Right forelimb (tissue), 1 donor: ENCODE measurements around the gene NOTCH1.

Source experiments
- DNase-seq: peaks from one replicate; pipeline ENCODE4 v3.0.0-alpha.2; 2018

NOTCH1 gene

DNA sequence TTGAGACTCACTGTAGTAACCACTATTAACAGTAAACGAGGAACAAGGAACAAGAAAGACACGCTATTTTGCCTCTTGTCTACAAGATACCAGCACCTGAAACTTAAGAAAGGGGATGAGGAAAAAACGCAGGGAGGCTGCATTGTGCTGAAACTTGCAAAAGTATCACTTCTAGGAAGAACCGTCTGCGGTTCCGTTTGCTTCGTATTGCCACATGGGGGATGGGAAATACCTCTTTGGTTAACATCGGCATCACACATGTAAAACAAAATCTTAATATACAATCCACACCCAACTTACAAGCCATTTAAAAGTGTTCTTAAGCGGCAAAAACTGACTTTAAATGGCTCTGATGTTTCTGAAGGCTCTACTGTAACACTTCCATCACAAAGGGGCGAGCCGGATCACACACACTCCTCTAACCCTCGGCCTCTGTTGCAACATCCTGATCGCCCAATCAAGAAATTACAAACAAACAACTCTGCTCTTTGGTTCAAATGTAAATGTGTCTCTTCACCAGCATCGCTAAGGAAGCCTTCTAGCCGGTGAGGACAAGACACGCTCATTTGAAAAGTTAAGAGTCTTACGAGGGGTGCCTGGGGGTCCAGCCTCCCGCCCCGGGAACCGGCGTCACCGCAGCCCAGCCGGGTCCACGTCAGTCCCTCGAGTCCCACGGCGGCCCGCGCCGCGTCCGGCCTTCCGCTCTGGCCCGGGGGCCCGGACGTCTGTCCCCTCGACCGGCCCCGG is 63.6 kb downstream of the NOTCH1 start:
- DNase-seq = no peak

DNA sequence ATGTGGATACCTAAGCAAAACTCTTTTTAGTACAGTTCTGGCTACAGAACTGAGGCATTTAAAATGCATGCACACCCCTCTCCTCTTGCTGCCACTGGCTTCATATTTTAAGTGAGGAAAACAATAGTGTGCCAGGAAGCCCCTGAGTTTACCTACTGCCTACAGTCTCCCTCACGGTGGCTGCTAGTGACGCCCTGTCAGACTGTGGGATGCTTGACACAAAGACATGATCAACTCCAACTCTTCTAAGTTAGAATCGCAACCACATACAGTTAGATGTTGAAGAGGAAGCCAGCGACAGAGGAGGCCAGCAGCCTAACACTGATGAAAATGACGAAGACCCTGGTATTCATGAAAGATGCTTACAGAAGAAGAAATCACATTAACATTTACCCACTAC is 64.3 kb downstream of the NOTCH1 start:
- no peak for DNase-seq

DNA sequence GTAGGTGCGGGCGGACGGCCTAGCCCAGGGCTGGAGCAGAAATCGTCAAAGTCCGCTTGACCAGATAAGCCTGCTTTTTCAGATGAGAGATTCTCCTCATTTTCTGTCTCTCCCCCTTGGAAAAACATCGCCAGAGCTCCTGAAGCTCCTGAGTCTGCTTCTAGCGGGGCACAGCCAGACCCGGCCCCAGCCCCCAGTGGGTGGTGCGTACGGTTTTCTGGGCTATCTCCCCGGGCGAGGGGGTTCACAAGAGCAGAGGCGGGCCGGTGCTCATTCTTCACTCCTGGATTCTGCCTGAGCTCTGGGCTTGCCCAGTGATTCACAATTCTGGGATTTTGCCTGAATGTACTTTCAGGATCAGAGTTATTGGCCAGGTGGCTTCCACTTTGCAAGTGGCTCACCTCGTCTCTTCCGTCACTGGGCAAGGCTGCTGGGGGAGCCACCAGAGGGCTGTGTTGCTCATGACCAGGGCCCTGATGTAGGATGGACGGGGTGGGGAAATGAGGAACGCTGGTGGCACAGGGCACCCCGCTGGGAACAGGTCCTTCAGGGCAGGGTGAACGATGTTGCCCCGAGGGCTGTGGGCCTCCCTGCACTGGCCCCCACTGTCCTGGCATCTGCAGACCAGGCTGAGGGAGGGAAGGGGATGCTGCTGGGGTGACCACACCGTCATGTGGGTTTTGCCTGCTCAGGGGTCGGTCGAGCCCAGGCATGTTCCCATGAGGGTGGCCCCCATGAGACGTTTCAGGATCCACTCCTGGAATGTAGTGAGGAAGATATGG is 69.3 kb downstream of the NOTCH1 start:
- no peak for DNase-seq

DNA sequence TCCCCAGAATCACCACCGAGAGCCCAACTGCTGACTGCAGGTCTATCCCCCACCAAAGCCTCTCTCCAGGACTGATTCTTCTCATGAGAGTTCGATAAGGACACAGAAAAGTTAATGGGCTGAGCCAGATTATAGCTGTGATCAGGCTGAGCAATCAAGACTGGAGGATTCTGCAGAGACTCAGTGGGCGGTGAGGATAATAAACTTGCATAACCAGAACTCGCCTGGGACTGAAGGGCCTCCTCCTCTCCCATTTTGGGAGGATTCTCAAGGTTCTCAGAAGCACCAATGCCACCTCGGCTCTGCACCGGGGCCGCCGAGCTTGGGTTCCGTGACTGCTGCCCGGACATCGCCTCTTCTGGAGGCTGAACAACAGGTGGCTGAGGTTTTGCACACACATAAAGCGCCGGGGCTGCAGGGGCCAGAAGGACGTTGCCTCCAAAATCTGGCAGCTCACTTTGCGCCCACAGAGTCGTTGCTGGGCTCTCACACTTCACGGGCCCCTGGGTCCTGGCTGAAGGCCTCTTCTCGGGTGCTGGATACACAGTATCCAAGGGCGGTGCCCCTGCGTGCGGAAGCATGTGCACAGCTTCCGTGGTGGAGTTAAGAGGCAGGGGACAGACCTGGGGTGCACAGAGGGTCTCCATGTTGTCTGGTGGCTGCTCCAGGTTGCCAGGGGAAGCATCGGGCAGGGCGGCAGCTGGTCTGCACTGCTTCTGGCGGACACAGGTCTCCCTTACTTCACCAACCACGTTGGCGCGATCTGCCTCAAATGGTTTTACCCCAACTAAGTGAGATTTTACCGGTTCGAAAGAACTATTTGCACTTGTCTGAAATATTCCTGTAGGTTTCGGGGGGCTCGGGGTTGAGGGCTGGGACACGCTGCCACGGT is 70.6 kb downstream of the NOTCH1 start:
- no peak for DNase-seq

DNA sequence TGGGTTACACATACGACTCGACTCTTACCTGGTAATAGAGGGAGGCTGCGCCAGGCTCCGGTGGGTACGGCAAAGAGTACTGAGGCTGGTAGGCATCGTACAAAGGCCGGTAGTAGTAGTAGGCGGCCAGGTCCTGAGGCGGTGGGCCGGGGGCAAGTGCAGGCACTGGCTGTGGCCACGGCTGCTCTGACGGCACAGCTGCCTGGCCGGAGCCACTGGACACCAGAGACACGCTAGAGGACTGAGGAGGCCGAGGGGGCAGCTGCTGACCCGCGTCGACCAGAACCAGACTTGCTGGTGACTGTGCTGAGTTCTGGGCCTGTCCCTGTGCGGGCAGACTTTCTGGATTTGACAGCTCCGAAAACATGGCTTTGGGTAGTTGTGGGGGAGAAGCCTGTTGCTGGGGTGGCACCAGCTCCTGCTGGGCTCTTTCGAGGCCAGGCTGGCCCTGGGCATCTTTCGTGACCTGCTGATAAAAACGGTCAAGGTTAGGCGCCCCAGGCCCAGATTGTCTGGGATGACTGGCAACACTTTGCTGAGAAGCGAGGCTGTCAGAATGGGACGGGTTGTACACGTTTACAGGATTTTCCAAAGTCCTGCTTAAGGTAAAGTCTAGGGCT is 71.7 kb downstream of the NOTCH1 start:
- DNase-seq = no peak

DNA sequence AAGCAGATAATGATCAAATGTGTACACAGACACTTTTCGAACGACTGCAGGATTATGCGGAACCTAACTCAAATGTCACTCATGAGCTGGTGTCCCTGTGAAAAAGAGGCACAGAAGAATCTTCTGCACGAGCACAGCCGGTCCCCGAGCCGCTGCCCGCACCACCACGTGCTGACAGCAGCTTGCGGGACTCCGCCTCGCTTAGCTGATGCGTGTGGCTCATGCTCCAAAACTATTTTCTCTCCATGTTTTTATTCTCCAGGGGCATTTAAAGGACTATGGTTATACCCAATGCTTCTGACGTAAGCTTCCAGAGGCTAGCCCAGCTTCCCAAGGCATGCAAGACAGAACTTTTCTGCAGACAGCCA is 72.5 kb downstream of the NOTCH1 start:
- DNase-seq = no peak

DNA sequence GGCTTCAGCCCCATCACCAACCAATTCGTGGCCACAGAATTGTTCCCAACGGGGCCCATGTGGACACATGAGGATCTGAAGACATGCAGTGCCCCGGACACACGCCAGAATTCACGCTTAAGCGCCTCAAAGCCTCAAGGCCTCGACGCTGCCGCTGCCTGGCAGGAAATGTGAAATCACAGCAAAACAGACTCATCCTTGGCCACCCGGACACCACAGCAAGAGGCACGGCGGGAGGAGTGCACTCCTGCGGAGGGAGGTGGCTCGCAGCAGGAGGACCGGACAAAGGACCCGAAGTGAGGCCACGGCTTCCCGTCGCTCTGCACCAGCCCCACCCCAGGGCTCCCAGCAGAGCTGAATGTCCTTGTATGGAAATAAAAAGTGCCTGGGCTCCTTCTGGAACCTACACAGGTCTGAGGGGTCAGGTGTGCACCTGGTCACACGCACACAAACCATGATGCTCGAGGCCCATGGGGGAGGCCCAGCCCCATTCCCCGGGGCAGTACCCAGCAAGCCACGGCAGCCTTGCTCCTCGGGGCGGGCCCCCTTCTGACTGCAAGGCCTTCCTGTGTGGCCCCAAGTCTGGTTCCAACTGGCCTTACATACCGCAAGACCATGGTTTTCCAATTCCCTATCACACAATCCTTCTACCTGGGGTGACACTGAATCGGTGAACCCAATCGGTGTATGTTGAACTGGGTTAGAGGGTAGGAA is 73.1 kb downstream of the NOTCH1 start:
- no peak for DNase-seq

DNA sequence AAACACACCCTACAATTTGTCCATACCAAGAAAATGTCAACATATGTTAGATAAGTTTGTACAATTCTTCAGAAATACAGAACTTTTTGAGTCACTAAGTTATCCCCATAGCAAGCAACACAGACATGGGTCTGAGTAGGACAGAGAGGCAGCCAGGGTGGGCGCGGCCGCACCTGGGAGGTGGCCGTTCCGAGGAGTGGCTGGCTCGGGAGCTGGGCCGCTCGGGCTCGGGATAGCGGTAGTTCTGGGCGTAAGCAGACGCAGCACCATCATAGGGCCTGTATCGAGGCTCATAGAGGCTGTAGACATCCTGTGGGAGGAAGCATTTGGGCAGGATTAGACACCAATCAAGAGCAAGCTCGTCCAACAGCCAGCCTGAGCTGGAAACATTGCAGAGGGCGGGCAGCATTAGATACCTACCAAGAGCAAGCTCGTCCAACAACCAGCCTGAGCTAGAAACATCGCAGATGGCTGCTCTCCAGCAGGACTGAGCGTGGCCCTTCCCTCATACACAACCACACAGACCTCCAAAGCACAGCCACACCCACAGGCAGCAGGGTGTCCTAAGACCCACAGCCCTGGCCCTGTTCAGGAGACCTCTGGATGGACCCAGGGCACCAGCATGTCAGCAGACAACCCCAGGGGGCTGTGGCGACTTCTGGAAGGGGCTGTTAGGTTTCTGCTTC is 73.9 kb downstream of the NOTCH1 start:
- DNase-seq = no peak

DNA sequence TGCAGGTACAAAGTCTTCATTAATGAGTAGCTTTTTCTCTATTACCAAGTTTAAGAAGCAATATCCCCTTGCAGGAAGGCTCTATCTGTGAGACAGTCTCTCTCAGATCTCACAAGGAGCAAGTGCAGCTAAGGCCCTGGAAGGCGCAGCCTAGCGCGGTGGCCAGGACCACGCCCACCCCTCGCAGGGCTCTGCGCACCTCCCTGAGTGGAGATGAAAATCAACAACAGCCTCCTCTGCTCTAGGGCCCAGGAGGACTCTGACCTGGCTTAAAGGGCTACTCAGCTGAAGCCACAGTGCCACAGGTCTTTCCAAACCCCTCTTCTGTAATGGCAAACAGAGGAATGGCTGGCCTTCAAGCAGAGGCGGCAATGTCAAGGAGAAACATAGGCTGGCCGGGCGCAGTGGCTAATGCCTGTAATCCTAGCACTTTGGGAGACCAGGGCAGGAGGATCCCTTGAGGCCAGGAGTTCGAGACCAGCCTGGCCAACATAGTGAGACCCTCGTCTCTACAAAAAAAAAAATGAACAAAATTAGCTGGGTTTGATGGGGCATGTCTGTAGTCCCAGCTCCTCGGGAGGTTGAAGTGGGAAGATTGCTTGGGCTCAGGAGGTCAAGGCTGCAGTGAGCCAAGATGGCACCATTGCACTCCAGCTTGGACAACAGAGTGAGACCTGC is 74.9 kb downstream of the NOTCH1 start:
- DNase-seq = no peak

DNA sequence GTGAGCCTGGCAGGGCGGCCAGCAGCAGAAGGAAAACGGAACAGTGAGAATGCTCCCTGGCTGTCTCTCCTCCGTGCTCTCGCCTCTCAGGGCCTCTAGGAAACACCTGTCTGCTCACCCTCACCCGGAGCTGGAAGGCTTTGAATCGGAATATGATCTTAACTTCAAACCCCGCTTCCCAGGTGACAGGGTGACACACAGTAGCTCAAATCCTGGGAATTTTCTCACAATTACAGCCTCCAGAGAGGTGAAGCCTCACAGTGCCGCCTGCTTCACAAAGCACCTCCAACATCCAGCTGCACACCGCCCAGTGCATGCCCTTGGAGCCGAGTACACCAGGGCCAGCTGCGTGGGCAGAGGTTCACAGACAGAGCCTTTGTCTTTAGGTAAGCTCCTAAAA is 75.5 kb downstream of the NOTCH1 start:
- no peak for DNase-seq

DNA sequence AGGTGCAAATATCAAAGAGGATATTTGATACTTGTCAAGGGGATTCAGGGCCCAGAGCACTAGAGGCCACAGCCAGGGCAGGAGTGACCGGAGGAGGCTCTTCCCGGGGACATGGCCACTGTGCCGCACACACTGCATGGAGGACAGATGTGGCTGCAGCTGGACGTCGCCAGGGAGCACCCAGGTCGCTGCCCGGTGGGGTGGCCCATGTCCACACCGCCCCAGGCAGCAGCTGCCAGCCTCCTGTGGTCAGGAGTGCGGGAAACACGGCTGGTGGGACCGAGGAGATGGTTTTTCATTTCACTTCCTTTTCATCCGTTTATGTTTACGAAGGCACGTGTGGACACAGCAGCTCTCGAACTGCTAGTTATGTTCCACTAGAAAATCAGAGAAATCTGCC is 78.1 kb downstream of the NOTCH1 start:
- no peak for DNase-seq

DNA sequence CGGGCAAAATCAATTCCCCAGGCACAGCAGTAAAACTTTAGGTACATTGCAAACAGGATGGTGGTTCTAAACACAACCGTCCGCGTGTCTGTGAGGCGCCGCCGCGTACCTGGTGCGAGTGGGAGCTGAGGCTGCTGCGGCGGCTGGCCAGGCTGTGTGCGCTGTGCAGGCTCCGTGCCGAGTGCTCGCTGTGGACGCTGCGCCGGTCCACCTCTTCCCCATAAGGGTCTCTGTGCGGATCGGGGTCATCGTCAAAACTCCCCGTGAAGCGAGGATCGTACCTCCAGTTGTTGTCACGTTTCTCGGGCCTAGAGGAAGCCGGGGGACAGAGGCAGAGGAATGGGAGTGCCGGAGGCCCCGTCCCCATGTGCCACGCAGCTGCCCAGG is 79.7 kb downstream of the NOTCH1 start:
- DNase-seq = no peak

DNA sequence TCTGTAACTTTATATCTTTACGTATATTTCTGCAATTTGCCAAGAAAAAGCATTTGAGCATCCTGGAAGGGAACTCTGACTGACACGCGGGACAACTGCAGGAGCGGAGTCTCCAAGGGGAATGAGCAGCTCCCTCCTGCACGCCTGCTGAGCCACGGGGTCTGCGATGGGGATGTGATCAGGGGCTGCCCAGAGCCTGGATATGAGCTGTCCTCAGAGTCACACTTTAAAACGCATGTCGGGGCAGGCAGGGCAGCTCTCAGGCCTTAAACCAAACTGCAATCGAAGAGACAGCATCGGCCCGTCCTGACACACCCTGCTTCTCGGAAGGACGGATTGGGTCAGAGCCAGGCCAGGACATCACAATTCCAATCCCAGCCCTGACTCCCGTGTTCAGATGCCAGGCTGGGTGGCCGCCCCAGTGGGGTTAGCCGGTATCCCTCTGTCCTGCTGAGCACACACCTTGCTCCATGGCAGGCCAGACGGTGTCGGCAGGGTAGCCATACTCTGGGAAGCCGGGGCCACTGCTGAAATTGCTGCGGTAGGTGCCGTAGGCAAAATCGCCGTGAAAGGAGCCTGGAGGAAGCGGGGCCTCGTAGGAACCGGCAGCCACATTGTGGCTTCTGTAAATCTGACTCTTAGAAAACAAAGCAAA is 80.2 kb downstream of the NOTCH1 start:
- DNase-seq = no peak

DNA sequence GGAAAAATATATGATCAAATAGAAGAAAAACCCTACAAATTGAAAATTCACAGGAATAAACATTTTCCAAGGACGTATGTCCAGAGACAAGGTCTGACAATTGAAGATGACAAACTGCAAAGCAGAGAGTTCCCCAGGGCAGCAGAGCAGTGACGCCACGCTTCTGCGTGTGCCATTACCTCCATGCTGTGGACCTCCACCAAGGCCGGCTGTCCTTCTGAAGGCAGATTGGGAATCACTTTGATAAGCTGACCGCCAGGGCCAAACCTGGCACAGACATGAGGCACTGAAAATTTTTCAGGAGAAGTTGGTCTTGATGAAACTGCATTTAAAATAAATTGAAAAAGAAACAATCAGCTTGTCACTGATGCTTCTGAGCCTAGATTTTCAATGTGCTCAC is 81.6 kb downstream of the NOTCH1 start:
- no peak for DNase-seq

DNA sequence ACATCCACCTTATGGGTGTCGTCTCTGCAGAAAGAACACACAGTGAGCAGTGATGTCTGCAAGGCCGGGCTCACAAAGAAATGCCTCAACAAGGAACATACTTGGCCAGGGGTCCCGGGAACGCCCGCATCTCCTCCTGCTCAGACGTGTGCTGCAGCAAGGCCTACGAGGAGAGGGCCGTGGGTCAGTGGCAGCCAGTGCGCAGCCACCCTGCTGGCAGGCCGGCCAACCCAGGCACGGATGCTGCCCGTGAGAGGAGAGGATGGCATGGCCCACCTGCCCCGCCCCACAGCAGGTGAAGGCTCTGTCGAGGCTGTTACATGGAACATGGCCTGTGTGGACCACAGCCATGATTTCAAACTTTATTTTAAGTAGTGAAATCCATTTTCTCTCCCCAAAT is 82.3 kb downstream of the NOTCH1 start:
- no peak for DNase-seq

DNA sequence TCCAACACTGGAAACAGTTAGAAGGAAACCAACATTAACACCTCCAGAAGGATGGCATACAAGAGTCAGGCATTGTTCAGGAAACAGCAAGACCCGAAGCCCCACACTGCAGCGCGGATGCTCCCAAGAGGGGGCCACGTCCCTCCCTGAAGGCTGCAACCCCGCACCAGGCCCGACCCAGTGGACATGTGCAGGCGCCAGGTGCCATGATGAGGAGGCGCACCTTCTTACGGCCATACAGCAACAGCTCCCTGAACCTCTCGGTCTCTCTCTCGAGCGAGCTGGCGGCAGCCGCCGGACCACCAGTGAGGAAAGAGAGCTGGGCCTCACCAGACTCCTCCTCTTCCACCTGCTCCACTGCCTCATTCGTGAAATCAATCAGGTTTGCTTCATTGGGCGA is 83.2 kb downstream of the NOTCH1 start:
- DNase-seq = no peak

DNA sequence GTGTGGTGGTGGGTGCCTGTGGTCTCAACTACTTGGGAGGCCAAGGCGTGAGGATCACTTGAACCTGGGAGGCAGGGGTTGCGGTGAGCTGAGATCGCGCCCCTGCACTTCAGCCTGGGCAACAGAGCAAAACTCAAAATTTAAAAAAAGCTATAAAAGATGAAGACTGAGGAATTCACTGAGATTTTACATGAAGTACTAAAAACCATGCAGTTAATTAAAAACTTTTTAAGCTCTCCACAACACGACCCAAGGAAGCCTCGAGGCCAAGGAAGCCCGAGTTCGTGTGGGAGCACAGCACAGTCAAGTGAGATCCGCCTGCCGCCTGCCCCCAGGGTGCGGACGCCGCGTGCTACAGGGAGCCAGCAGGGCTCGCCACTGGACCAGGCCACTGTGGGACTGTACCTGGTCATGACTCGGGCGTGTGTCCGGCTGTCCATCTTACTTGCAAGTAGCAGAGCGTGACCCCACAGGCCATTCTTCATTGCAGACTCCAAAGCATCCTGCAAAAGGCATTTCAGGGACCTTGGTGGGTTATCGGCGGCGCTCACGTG is 85.0 kb downstream of the NOTCH1 start:
- no peak for DNase-seq

DNA sequence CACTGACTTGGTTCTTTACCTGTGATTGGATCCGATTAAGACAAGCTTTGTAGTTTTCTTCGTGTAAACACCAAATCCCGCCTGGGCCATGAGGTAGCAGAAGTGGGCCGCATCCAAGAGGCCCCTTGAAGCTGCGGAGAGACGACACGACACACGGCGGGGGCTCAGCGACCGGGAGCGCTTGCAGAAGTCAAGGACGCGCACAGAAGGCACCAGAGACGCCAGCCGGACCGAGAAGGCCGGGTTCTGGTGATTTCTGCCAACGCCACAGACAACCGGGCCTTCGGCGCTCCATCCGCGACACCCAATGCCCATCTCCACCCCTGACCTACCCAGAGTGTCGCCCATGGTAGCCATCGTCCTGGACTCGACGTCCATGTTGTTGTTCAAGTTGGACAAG is 86.4 kb downstream of the NOTCH1 start:
- DNase-seq = no peak

DNA sequence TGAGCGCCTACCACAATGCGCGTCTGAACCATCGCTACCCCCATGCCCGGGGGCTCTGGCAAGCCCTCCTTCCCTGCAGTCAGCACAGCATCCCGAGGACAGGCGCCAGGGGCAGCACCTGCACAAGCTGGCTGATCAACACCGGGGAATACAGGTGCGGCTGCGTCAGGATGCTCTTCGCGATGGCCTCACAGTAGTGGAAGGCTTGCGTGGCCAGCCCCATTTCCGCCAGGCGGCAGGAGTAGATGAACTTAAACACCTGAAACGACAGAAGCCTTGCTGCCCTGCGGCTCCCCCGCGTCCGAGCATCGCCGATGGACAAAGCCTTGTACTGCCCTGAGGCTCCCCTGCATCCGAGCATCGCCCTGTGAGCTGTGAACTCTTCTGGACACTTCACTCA is 88.5 kb downstream of the NOTCH1 start:
- no peak for DNase-seq

DNA sequence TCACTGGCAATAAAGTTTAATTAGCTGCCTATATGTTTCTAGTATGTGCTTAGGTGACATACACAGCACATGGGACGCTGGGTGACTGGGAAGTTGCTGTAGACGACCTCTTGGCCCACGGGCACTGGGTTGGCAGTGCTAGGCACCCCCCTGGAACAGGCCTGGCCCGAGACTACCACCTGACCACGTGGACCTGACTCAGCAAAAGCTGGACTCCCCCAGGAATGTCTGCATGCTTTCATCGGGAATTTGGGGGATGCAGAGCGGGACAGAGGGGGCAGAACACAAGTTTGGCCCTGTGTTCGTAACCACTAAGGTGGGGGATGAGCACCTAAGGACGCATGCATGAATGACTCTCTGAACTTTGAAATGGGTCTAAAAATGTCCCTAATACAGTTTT is 89.6 kb downstream of the NOTCH1 start:
- DNase-seq = no peak
